Lower lobe of right lung (tissue), 2 donors: Measurements from ENCODE around the gene LMAN2L. TPM values are rescaled to one million over a fixed set of nuclear protein-coding genes. Genes with fewer than 3 reads are reported as not detected.

Experiments
- ATAC-seq, 2 donors: fragments of 200-7000 bp; cut with Tn5 transposase; one replicate each; pipeline ENCODE4 v1.9.1; 2020 to 2022; ENCODE audit warnings: mild to moderate bottlenecking in 2 of 2, moderate library complexity in 2 of 2
- DNase-seq: peaks from one replicate; pipeline ENCODE4 v3.0.0-alpha.2; 2020
- H3K27ac ChIP-seq: fragments of 200-600 bp; one replicate; pipeline ENCODE4 v1.8.0; 2022
- H3K27me3 ChIP-seq: fragments of 200-600 bp; one replicate; pipeline ENCODE4 v1.8.0; 2022; ENCODE audit warnings: low read depth
- H3K36me3 ChIP-seq: fragments of 200-600 bp; one replicate; pipeline ENCODE4 v1.8.0; 2022; ENCODE audit warnings: mild to moderate bottlenecking
- H3K4me1 ChIP-seq: fragments of 200-600 bp; one replicate; pipeline ENCODE4 v1.8.0; 2022
- H3K4me3 ChIP-seq: fragments of 200-600 bp; one replicate; pipeline ENCODE4 v1.8.0; 2022; ENCODE audit warnings: mild to moderate bottlenecking
- H3K9me3 ChIP-seq: fragments of 200-600 bp; one replicate; pipeline ENCODE4 v1.8.0; 2022
- intact Hi-C: fragments of 100-400 bp; cut with DNase I; formaldehyde crosslinking; loops from one replicate; pipeline ENCODE4 v1.11.0; 2022
- total RNA-seq: library from RNA; stranded (reverse); fragmentation: NEBNext Ultra II Directional; extraction: Animal tissue kit (Norgen Biotek cat#: 25700); gene quantifications from one replicate; pipeline ENCODE4 v1.2.1, GENCODE V29; 2021
- TF ChIP-seq, protein P1 (sequence below): fragments of 200-600 bp; IDR thresholded peaks from one replicate; pipeline ENCODE4 v1.8.0; 2022; ENCODE audit warnings: antibody characterized with exemption, mild to moderate bottlenecking
- donor health status: DM: no; HTN: yes; CAD: no; lungs with severe emphysema.

The LMAN2L gene
- total RNA-seq, 1 donor from 2014 or later: 20.9 TPM

DNA sequence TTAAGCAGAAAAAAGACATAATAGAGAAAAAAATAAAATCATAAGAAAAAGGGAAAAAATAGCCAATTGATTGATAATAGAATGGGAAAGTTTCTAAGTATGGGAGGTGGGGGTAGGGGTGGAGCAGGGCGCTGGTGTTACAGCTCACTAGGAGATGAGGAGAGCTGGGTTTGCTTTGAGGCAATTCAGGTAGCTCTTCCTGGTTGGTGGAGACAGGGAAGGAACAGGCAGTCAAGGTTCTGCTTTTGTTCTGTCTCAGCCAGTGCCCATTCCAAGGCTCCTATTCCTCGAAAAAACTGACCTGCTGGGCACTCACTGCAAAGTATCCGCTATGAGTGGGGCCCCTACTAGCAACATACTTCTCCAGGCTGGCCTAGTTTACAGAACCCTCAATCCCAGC, 19.1 kb upstream of the LMAN2L start:
- no peak for ATAC-seq
- no peak overlapping the region for H3K4me3 ChIP-seq
- no peaks in the 10 kb centered on the region for H3K9me3 ChIP-seq
- H3K27me3 ChIP-seq: no peaks in the 10 kb centered on the region
- TF ChIP-seq, protein P1, sequence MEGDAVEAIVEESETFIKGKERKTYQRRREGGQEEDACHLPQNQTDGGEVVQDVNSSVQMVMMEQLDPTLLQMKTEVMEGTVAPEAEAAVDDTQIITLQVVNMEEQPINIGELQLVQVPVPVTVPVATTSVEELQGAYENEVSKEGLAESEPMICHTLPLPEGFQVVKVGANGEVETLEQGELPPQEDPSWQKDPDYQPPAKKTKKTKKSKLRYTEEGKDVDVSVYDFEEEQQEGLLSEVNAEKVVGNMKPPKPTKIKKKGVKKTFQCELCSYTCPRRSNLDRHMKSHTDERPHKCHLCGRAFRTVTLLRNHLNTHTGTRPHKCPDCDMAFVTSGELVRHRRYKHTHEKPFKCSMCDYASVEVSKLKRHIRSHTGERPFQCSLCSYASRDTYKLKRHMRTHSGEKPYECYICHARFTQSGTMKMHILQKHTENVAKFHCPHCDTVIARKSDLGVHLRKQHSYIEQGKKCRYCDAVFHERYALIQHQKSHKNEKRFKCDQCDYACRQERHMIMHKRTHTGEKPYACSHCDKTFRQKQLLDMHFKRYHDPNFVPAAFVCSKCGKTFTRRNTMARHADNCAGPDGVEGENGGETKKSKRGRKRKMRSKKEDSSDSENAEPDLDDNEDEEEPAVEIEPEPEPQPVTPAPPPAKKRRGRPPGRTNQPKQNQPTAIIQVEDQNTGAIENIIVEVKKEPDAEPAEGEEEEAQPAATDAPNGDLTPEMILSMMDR: no peak
- peaks cover 37% of the 10 kb centered on the region for H3K4me1 ChIP-seq
- no peaks in the 10 kb centered on the region for H3K36me3 ChIP-seq
- no peak overlapping the region for H3K27ac ChIP-seq
- no peak for DNase-seq
- intact Hi-C loops: no loop called here

DNA sequence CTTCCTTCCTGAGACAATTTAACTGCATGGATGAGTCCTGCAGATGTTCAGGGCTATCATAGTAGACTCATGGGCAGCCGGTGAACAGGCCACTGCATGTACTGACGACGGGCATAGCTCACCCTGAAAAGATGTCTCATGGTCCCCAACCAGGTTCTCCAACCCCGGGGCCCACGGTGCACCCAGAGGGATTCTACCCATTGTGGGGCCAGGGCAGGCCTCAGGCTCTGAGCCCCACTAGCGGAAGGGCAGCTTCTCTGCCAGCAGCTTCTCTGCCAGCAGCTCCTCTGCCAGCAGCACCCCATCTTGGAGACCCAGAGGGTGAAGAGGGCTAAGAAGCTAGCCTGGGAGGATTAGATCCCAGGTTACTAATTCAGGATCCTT, 17.6 kb upstream of the LMAN2L start:
- Histone ChIP-seq H3K36me3 (no peaks in the 10 kb centered on the region), H3K4me1 (peaks cover 22% of the 10 kb centered on the region), H3K9me3 (no peaks in the 10 kb centered on the region), H3K27me3 (no peaks in the 10 kb centered on the region), H3K27ac (no peak overlapping the region), H3K4me3 (no peak overlapping the region)
- intact Hi-C loops: no loop called here
- TF ChIP-seq, protein P1: no peak
- ATAC-seq: no peak
- no peak for DNase-seq

DNA sequence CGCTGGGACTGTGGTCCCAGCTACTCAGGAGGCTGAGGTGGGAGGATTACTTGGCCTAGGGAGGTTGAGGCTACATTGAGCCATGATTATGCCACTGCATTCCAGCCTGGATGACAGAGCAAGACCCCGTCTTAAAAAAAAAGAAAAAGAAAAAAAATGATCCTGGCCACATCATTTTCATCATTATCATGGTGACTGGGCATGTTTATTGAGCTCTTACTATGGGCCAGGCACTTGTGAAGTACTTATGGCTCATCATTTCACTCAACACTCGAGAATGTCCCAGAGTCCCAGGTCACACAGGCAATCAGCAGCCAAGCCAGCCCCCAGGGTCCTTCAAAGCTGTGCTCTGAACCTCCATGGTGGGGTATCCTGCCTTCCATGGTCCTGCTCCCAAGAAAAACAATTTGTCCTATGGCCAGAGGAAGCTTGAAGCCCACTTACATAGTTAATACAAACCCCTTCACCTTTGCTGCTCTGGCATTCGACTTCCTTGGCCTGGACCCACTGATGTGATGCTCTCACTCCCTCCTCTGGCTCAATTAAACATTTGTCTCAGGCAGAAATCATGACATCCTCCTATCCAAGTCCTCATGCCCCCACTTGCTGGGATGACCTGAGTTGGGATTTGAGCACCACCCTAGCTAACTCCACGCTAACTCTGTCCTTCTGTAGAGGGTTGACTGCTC, 17.1 kb upstream of the LMAN2L start:
- Histone ChIP-seq H3K27me3 (no peaks in the 10 kb centered on the region), H3K4me1 (peaks cover 16% of the 10 kb centered on the region), H3K27ac (no peak overlapping the region), H3K36me3 (no peaks in the 10 kb centered on the region), H3K9me3 (no peaks in the 10 kb centered on the region), H3K4me3 (no peak overlapping the region)
- TF ChIP-seq, protein P1: no peak
- intact Hi-C loops: no loop called here
- no peak for ATAC-seq
- DNase-seq: no peak

DNA sequence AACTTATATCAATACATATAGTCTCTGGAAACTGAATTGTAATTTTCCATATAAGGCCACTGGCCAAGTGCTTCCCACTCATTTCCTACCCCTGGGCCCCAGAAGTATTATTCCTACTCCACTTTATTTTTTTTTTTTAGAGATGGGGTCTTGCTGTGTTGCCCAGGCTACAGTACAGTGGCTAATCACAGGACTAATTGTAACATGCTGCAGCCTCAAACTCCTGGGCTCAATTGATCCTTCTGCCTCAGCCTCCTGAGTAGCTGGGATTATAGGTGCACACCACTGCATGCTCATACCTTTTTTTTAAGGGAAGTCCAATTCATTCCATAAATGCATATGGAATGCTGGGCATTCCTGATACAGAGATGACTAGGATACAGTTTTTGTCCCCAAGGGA, 14.5 kb upstream of the LMAN2L start:
- no peaks in the 10 kb centered on the region for H3K9me3 ChIP-seq
- H3K4me3 ChIP-seq: no peak overlapping the region
- TF ChIP-seq, protein P1: no peak
- no peaks in the 10 kb centered on the region for H3K27me3 ChIP-seq
- no peaks in the 10 kb centered on the region for H3K36me3 ChIP-seq
- no peak overlapping the region for H3K27ac ChIP-seq
- intact Hi-C loops: no loop called here
- no peak for DNase-seq
- ATAC-seq: no peak
- H3K4me1 ChIP-seq: no peaks in the 10 kb centered on the region

DNA sequence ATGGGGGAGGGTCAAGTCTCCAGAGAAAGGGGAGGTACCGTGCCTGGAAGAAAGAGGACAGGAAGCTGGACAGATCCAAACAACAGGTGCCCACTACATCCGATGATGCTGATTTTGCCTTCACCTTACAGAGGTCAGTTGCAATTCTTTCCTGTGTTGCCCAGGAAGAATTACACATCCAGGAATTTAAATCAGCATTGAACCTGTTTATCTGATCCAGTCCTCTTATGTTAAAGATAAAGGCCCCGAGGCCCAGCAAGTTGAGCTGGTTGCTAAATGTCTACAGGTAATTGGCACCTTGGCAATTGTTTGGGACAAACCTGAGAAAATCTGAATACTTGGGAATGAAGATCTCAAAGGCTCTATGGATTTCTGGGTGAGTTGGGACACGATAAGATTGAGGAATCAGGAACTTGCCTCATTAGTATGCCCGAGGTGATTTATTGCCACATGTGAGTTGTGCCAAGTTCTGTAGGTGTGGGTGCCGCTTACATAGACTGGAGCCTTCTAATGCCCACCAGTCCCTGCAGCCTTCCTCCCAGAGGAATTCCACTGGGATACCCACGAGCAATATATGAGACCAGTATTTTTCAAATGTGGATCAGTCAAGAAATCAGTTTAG, 13.9 kb upstream of the LMAN2L start:
- H3K36me3 ChIP-seq: no peaks in the 10 kb centered on the region
- TF ChIP-seq, protein P1: no peak
- no peak overlapping the region for H3K4me3 ChIP-seq
- no peak overlapping the region for H3K27ac ChIP-seq
- intact Hi-C loops: no loop called here
- no peaks in the 10 kb centered on the region for H3K9me3 ChIP-seq
- no peaks in the 10 kb centered on the region for H3K4me1 ChIP-seq
- H3K27me3 ChIP-seq: no peaks in the 10 kb centered on the region
- DNase-seq (no peak), ATAC-seq (no peak)
